ENCODE results near the gene SYNGAP1.

The SYNGAP1 gene

GRCh38 chr6:33410050-33410710, 9.7 kb upstream of the SYNGAP1 start:
- H2BK15ac ChIP-seq (ENCODE audit: low read depth, poor library complexity, severe bottlenecking): no peak overlapping the region
- H3K79me1 ChIP-seq (replicated peaks; ENCODE audit: low read length, poor library complexity, severe bottlenecking): peaks cover 18% of the 10 kb centered on the region
- H2BK5ac ChIP-seq (ENCODE audit: low read depth, low read length, poor library complexity, severe bottlenecking): no peak overlapping the region
- peak overlapping the region; percentile 83 for H3K27ac ChIP-seq (ENCODE audit: low read length, poor library complexity, severe bottlenecking)
- no peaks in the 10 kb centered on the region for H3K27me3 ChIP-seq (ENCODE audit: control insufficient read depth in 1 of 2, insufficient read depth in 1 of 2, low read length in 2 of 2)
- WGBS: 2% methylated on average over 43 of the region's 65 CpGs
- peak overlapping the region; percentile 6 for H2AFZ ChIP-seq (ENCODE audit: low read depth, low read length)
- H3K36me3 ChIP-seq (ENCODE audit: control insufficient read depth in 1 of 2, insufficient read depth in 2 of 2, low read depth in 1 of 2, low read length in 2 of 2): peaks cover 35 to 42% of the 10 kb centered on the region in 2 experiments
- H2AK5ac ChIP-seq (ENCODE audit: low read length, severe bottlenecking): no peak overlapping the region
- H4K8ac ChIP-seq (ENCODE audit: low read length): peak overlapping the region; percentile 56
- H3K23ac ChIP-seq (ENCODE audit: low read length in 2 of 2): no peak overlapping the region
- peak overlapping the region in 1 of 2 experiments; percentile 44 for H3K14ac ChIP-seq (ENCODE audit: low read length in 2 of 2)
- H2BK120ac ChIP-seq (ENCODE audit: low read depth, low read length): peak overlapping the region; percentile 86
- no peaks in the 10 kb centered on the region for H3K9me3 ChIP-seq (ENCODE audit: control insufficient read depth, low read length)
- no peak overlapping the region for H3K4ac ChIP-seq (ENCODE audit: low read depth in 1 of 2, low read length in 2 of 2)
- H3K4me3 ChIP-seq (ENCODE audit: insufficient read depth in 1 of 2, low read depth in 1 of 2, low read length in 2 of 2): peak overlapping the region; percentile 72 to 91
- DNase-seq: peak; percentile 98
- peak overlapping the region; percentile 51 to 89 for H3K18ac ChIP-seq (ENCODE audit: low read depth in 1 of 2, low read length in 2 of 2)
- H3K4me1 ChIP-seq (ENCODE audit: control insufficient read depth, insufficient read depth, low read depth, low read length): peaks cover 18% of the 10 kb centered on the region
- H3K4me2 ChIP-seq (ENCODE audit: low read length, poor library complexity, severe bottlenecking): peak overlapping the region; percentile 74
- H2BK12ac ChIP-seq (ENCODE audit: low read length in 2 of 2): peak overlapping the region in 1 of 2 experiments; percentile 54
- no peak overlapping the region for H4K91ac ChIP-seq (ENCODE audit: low read length)
- H3K9ac ChIP-seq (ENCODE audit: low read length): peak overlapping the region; percentile 93

DNA sequence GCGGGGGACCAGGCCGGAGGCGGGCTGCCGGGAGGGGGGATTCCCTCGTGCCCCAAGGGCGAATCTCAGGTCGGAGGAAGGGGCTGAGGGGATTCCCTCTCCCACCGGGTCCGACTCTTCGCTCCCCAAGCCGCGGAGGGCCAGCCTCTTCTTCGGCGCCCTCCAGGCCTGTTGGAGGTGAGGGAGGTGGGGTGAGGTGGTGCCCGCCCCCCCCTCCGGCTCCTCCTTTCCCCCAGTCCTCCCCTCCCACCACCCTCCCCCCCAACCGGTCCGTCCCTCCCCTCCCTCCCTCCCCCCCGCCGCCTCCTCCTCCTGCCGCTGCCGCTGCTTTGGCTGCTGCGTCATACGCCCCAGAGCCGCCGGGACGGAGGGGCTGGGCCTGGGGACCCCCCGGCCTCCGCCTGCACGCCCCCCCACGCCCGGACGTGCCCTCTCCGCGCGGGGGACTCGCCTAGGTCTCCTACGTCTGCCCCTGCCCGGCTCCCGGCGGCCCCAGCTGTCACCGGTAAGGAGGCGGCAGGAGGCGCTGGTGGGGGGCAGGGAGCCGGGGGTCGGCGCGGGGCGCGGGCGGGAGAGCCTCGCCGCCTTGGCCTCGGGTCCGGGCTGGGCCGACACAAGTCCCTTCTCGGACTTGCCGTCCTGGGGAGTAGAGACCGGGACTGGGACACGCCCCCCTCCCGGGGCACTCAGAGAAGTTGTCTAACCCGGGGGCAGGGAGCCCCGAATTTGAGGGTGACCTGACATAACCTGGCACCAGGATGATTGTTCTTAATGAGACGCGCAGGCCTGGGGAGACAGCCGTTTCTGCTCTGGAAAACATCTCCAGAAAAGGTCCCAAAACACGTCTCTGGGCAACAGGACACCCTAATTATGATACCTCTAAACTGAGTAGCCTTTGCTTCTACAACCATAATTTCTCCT, 8.9 kb upstream of the SYNGAP1 start, which contains the start of gene PHF1:
Gene PHF1, plus strand, starts transcription at position 304 of the 921 bp plus-strand sequence. CDS start 1,250 bp downstream, outside the sequence.
- Histone ChIP-seq H3K27me3 (ENCODE audit: control insufficient read depth in 1 of 2, insufficient read depth in 1 of 2, low read length in 2 of 2) (no peaks in the 10 kb centered on the region), H3K23ac (ENCODE audit: low read length in 2 of 2) (peak within 1 kb of the TSS in 1 of 2 experiments; percentile 26), H2BK15ac (ENCODE audit: low read depth, poor library complexity, severe bottlenecking) (peak within 1 kb of the TSS; percentile 82), H3K79me1 (replicated peaks; ENCODE audit: low read length, poor library complexity, severe bottlenecking) (peaks cover 14% of the 10 kb centered on the region), H2AFZ (ENCODE audit: low read depth, low read length) (peak within 1 kb of the TSS; percentile 43), H3K4me1 (ENCODE audit: control insufficient read depth, insufficient read depth, low read depth, low read length) (peaks cover 25% of the 10 kb centered on the region), H4K8ac (ENCODE audit: low read length) (peak within 1 kb of the TSS; percentile 70), H3K36me3 (ENCODE audit: control insufficient read depth in 1 of 2, insufficient read depth in 2 of 2, low read depth in 1 of 2, low read length in 2 of 2) (peaks cover 40 to 46% of the 10 kb centered on the region in 2 experiments), H4K91ac (ENCODE audit: low read length) (peak within 1 kb of the TSS; percentile 88), H2BK12ac (ENCODE audit: low read length in 2 of 2) (peak within 1 kb of the TSS in 1 of 2 experiments; percentile 72), H3K4me3 (ENCODE audit: insufficient read depth in 1 of 2, low read depth in 1 of 2, low read length in 2 of 2) (peak within 1 kb of the TSS; percentile 85 to 91), H3K4me2 (ENCODE audit: low read length, poor library complexity, severe bottlenecking) (peak within 1 kb of the TSS; percentile 91), H3K4ac (ENCODE audit: low read depth in 1 of 2, low read length in 2 of 2) (peak within 1 kb of the TSS in 1 of 2 experiments; percentile 81), H2BK120ac (ENCODE audit: low read depth, low read length) (peak within 1 kb of the TSS; percentile 86), H3K9ac (ENCODE audit: low read length) (peak within 1 kb of the TSS; percentile 93), H3K14ac (ENCODE audit: low read length in 2 of 2) (peak within 1 kb of the TSS in 1 of 2 experiments; percentile 86), H2AK5ac (ENCODE audit: low read length, severe bottlenecking) (no peak within 1 kb of the TSS), H2BK5ac (ENCODE audit: low read depth, low read length, poor library complexity, severe bottlenecking) (peak within 1 kb of the TSS; percentile 88), H3K27ac (ENCODE audit: low read length, poor library complexity, severe bottlenecking) (peak within 1 kb of the TSS; percentile 83), H3K18ac (ENCODE audit: low read depth in 1 of 2, low read length in 2 of 2) (peak within 1 kb of the TSS; percentile 90 to 94), H3K9me3 (ENCODE audit: control insufficient read depth, low read length) (no peaks in the 10 kb centered on the region)
- DNase-seq: peak; percentile 90
- WGBS: 0% methylated on average over 37 of the region's 67 CpGs

- no peak overlapping the region for H4K91ac ChIP-seq (ENCODE audit: low read length)
- H3K9me3 ChIP-seq (ENCODE audit: control insufficient read depth, low read length): no peaks in the 10 kb centered on the region
- no peak overlapping the region for H3K23ac ChIP-seq (ENCODE audit: low read length in 2 of 2)
- H2AFZ ChIP-seq (ENCODE audit: low read depth, low read length): no peak overlapping the region
- H3K4me3 ChIP-seq (ENCODE audit: insufficient read depth in 1 of 2, low read depth in 1 of 2, low read length in 2 of 2): peak overlapping the region in 1 of 2 experiments; percentile 86
- H3K27ac ChIP-seq (ENCODE audit: low read length, poor library complexity, severe bottlenecking): peak overlapping the region; percentile 12
- peaks cover 44 to 46% of the 10 kb centered on the region in 2 experiments for H3K36me3 ChIP-seq (ENCODE audit: control insufficient read depth in 1 of 2, insufficient read depth in 2 of 2, low read depth in 1 of 2, low read length in 2 of 2)
- no peaks in the 10 kb centered on the region for H3K27me3 ChIP-seq (ENCODE audit: control insufficient read depth in 1 of 2, insufficient read depth in 1 of 2, low read length in 2 of 2)
- WGBS: 66% methylated on average over 5 of the region's 6 CpGs
- no peak overlapping the region for H3K18ac ChIP-seq (ENCODE audit: low read depth in 1 of 2, low read length in 2 of 2)
- H3K4me1 ChIP-seq (ENCODE audit: control insufficient read depth, insufficient read depth, low read depth, low read length): peaks cover 30% of the 10 kb centered on the region
- no peak overlapping the region for H2AK5ac ChIP-seq (ENCODE audit: low read length, severe bottlenecking)
- H2BK120ac ChIP-seq (ENCODE audit: low read depth, low read length): no peak overlapping the region
- no peak overlapping the region for H2BK5ac ChIP-seq (ENCODE audit: low read depth, low read length, poor library complexity, severe bottlenecking)
- H3K14ac ChIP-seq (ENCODE audit: low read length in 2 of 2): no peak overlapping the region
- no peak overlapping the region for H4K8ac ChIP-seq (ENCODE audit: low read length)
- H2BK15ac ChIP-seq (ENCODE audit: low read depth, poor library complexity, severe bottlenecking): peak overlapping the region; percentile 82
- H3K4ac ChIP-seq (ENCODE audit: low read depth in 1 of 2, low read length in 2 of 2): no peak overlapping the region
- H3K79me1 ChIP-seq (replicated peaks; ENCODE audit: low read length, poor library complexity, severe bottlenecking): peaks cover 14% of the 10 kb centered on the region
- no peak for DNase-seq
- peak overlapping the region; percentile 91 for H3K9ac ChIP-seq (ENCODE audit: low read length)
- peak overlapping the region; percentile 91 for H3K4me2 ChIP-seq (ENCODE audit: low read length, poor library complexity, severe bottlenecking)
- H2BK12ac ChIP-seq (ENCODE audit: low read length in 2 of 2): no peak overlapping the region
Measured at GRCh38 chr6:33411632-33412005, 8.2 kb upstream of the SYNGAP1 start.

Data from mesenchymal stem cell (in vitro differentiated cells and primary cell).